Measurements from ENCODE around the gene EHD1.
A peak's percentile ranks its signal among the peaks of the same experiment; 100 is the strongest.
"Not testable (repeated sequence)": the region's sequence is repeated elsewhere in the genome, so short reads cannot be mapped to it uniquely, and the experiment has no call there.

Gene EHD1

GRCh38 chr11:64856382-64857227 is 21.8 kb downstream of the EHD1 start:
- DNase-seq (ENCODE audit: low read depth), result no peak

GRCh38 chr11:64855596-64856304 is 22.7 kb downstream of the EHD1 start:
- no peak for DNase-seq (ENCODE audit: low read depth)

GRCh38 chr11:64854534-64855502 is 23.6 kb downstream of the EHD1 start:
- DNase-seq (ENCODE audit: low read depth), result peak; percentile 84

GRCh38 chr11:64854157-64854533 is 24.3 kb downstream of the EHD1 start:
- DNase-seq (ENCODE audit: low read depth), result no peak

GRCh38 chr11:64853709-64854108 is 24.7 kb downstream of the EHD1 start:
- no peak for DNase-seq (ENCODE audit: low read depth)

DNA sequence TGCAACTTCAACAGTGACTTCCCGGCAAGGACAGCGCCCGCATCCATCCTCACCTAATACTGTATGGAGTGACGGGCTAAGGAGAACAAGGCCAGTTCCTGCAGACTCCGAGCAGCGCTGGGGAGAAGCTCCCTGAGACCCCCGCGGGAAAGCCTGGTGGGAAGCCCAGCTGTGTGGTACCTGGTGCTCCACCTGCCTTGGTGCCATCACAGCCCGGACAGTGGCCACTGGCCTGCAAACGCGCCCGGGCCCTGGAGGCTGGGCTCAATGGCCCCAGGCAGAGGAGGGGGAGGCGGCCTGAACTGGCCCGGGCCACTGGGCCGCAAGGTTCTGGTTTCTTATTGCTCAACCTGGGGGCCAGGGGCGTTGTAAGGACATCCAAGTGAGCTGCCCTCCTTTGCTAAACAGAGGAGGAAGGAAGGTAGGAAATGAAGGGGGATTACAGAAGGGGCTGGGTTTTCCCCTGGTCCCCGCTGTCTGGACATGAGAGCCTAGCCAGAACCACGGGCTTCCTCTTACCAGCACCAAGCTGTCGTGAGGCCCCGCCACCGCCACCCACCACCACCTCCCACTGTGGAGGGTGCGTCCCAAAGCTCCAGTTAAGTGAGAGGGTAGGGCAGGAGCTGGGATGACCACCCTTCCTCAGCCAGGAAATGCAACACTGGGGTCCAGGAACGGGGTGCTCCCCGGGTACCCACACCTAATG is 25.5 kb downstream of the EHD1 start:
- no peak for DNase-seq (ENCODE audit: low read depth)

- no peak for DNase-seq (ENCODE audit: low read depth)
Observed at GRCh38 chr11:64851831-64852351, 26.5 kb downstream of the EHD1 start.

DNA sequence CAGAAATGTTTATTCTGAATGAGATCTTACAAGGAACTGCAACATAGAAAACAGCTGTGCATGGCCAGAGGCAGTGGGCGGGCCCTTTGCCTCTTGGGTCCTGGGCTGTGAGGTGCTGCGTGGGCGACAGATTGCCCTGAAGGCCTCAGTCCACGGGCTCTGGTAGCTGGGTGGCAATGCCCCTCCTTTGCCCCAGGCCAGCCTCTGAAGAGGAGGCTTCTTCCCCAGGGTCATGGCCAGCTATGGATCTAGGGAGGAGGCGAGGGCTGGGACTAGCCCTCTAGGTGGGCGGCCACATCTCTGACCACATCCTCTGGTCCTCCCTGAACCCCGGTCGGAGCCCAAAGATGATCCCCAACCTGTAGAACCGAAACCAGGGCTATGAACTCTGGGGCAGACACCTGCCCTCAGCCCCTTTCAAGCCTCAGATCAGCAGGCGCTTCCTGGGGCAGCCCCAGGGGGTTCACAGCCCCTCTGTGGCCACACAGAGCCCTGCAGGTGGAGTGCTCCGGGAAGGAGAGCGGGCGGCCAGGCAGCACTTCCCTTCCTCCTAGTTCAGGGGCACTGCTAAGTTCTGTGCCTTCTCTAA is 27.3 kb downstream of the EHD1 start:
- no peak for DNase-seq (ENCODE audit: low read depth)

DNA sequence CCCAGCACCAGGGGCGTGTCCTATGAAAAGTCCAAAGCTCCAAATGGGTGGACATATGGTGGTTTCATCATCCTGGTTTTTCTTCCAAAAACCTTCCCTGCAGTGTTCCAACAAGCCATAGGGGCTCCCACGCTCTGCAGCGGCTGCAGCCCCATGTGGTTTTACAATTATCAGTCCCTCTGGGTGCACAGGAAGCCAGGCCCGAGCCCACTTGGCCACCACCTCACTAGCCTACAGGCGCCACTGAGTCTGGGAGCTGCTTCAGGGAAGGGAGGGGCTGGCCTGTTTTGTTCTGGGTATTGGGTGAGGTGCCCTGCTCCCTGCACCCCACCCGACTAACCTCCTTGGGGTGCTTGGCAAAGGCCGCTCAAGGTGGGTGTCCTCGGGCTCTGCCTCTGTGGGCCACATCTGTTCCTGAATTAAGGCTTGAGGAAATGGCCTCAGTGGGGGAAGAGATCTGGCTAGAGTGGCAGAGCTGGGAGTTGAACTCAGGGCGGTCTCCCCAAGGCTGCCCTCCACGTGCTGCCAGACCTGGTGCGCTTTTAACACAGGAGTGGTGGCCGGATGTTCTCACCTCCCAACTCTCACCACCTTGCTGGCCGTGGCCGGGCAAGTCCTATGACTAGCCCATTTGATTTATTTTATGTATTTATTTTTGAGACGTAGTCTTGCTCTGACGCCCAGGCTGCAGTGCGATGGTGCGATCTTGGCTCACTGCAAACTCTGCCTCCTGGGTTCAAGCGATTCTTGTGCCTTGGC is 28.6 kb downstream of the EHD1 start:
- DNase-seq (ENCODE audit: low read depth), result peak; percentile 26

DNA sequence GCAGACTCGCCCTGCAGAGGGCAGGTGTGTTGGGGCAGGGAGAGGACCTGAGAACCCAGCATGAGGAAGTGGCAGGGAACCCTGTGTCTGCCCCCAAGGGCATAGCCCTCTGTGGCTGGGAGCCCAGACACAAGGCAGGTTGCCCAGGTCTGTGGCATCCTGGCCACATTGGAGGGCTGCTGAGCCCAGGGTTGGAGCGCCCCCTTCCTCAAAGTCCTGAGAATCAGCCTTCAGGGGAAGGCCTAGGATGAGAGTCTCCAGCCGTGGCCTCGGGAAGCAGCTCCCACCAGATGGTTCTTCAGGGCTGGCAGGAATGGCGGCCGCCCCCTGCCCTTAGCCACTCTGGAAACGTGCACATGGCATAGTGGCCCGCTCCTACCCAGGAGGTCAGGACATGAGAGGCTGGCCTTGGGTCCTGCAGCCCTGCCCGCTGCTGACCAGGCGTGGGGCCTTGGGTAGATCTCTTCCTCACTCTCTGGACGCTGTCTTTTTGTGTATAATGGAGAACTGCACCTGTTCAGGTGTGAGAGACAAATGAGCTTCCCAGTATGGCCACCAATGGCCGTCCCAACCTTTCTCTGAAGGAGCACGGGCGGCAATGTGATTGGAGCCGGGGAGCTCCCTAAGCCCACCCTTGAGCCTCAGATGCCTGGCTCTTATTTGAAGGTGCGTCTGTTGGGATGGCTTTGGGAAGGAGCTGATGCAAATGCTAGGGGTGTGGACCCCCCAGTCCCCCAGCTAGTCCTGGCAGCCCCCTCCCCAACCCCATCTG is 29.4 kb downstream of the EHD1 start:
- DNase-seq (ENCODE audit: low read depth), result no peak

- no peak for DNase-seq (ENCODE audit: low read depth)
Observed at GRCh38 chr11:64848214-64848825, 30.1 kb downstream of the EHD1 start.

GRCh38 chr11:64846998-64847666 is 31.3 kb downstream of the EHD1 start:
- peak; percentile 81 for DNase-seq (ENCODE audit: low read depth)

DNA sequence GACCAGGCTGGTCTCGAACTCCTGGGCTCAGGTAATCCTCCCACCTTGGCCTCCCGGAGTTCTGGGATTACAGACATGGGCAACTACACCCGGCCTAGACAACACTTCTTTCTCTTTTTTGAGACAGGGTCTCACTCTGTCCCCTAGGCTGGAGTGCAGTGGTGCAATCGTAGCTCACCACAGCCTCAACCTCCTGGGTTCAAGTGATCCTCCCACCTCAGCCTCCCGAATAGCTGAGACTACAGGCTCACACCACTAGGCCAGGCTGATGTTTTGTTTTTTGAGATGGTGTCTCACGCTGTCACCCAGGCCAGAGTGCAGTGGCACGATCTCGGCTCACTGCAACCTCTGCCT is 32.7 kb downstream of the EHD1 start:
- DNase-seq (ENCODE audit: low read depth), result not testable (repeated sequence)

DNA sequence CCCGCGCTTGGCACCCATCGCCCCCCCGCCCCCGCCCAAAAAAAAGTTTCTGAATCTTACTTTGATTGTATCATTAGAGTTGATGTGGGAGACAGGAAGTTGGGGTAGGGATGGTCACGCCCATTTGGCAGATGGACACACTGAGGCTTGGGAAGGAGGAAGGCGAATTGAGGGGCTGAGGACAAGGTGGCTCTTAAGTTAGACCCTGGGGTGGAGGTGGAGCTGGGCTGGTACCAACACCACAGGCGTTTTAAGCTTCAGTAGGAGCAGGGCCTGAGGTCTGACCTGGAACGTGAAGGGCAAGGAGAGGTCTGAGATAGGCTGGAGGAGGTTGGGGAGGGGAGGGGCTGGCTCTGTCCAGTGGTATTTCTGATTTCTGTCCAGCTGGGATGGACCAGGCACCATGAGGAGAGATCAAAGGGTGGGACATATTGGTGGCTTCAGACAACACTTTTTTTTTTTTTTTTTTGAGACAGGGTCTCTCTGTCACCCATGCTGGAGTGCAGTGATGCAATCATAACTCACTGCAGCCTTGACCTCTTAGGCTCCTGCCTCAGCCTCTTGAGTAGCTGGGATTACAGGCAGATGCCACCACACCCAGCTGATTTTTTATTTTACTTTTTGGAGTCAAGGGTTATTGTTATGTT is 33.2 kb downstream of the EHD1 start:
- DNase-seq (ENCODE audit: low read depth), result no peak

DNA sequence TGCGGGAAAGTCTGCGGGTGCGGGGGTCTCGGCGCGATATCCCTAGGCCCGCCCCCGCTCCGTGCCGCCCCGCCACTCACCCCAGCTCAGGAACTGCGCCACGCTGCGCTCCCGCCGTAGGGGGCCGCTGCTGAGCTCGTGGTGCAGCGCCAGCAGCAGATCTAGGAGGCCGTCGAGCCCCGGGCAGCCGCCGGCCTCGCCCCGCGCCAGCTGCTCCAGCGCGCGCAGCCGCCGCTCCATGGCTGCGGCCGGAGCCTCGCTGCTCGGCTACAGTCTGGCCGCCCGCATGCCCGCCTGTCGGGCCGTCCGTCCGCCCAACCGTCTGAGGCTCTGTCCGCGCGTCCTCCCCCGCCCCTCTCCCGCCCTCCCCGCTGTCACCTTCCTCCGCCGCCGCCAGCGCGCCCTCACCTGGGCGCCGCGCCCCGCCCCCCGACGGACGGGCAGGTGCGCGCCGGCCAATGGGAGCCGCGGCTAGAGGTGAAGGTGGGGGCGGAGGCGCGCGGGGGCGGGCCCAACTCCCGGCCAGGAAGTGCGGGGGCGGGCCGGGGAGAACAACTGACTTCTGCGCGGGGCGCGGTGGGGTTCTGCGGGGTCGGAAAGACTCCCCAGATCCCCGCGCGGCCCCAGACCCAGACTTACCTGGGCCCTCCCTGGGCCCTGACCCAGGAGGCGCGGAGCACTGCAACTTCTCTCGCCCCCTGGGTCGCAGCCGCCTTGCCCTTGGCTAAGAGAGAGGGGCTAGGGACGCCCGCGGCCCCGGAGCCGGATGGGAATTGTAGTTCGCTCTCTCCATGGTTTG is 33.9 kb downstream of the EHD1 start, which contains the start of gene CDC42BPG:
TSS of gene CDC42BPG (minus strand) at position 324 of the 799 bp plus-strand sequence. CDS start at position 240, 84 bp downstream.
- peak; percentile 36 for DNase-seq (ENCODE audit: low read depth)

DNA sequence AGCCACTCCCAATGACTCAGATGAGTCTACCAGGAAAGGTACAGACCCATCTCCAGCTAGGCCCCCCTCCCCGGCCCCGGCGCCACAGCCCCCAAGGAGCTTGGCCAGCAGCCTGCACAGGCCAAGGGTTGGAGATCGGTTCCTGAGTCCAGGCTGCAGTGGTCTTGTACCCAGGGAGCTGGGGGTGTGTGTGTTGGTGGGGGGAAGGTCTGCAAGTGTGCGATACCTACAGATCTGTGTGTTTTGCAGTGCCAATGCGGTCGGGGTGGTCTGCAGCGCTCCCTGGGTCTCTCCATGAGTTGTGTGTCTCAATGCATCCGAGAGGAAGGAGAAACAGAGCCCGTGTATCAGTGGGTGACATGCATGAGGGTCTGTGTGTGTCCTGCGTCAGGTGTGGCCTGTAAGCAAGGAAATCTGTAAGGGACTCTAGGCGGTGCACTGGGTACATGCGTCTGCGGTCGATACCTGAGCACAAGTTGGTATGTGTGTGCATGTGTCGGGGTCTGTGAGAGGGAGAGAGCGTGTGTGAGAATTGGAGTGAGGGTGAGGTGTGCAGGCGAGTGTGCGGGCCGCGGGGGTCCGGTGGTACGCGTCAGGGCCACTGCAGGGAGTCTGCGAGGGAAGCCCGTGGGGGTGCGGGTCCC is 34.6 kb downstream of the EHD1 start:
- no peak for DNase-seq (ENCODE audit: low read depth)
